ENCODE results near the gene IFT20. TPM values are rescaled to one million over a fixed set of nuclear protein-coding genes. Genes with fewer than 3 reads are reported as not detected.

The IFT20 gene
- total and polyA plus RNA-seq, 2 of the 13 experiments (the other 11 are each of a cell fraction or from before 2014, with no cell fraction given) = 28.0 to 37.8 TPM

DNA sequence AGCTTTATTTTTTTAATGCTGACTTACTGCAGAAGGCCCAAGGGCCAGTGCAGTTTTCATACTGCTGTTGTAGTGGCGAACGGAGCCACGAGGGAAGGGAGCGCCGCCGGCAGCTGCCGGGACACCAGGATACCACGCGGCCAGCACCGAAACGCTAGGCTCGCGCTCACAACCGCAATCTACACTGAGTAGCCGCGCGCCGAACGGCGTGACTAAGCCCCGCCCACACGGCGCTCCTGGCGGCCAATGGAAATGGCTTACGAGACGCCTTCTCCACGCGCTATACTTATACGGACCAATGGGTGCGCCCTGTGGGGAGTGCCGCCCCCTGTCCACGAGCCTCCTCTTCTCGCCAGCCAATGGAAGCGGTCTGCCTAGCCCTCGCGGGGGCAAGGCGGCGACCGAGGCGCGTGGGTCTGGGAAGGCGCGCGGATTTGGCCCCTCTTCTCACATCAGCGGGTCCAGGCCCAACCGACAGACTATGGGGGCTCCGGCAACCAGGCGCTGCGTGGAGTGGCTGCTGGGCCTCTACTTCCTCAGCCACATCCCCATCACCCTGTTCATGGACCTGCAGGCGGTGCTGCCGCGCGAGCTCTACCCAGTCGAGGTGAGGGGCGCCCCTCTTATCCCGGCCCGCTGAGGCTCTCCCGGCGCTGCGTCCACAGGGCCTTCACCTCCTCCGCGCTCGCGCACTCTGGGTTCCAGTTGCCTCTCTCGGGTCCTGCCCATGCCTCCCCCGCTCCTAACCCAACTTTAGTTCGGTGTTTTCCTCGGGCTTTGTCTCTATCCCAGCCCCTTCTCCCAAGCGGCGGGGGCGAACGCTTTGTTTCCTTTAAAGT lies 16.3 kb downstream of the IFT20 start, which contains the start of gene TMEM97 (continued):
- TF ChIP-seq, protein P1, sequence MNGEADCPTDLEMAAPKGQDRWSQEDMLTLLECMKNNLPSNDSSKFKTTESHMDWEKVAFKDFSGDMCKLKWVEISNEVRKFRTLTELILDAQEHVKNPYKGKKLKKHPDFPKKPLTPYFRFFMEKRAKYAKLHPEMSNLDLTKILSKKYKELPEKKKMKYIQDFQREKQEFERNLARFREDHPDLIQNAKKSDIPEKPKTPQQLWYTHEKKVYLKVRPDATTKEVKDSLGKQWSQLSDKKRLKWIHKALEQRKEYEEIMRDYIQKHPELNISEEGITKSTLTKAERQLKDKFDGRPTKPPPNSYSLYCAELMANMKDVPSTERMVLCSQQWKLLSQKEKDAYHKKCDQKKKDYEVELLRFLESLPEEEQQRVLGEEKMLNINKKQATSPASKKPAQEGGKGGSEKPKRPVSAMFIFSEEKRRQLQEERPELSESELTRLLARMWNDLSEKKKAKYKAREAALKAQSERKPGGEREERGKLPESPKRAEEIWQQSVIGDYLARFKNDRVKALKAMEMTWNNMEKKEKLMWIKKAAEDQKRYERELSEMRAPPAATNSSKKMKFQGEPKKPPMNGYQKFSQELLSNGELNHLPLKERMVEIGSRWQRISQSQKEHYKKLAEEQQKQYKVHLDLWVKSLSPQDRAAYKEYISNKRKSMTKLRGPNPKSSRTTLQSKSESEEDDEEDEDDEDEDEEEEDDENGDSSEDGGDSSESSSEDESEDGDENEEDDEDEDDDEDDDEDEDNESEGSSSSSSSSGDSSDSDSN (CRISPR knock-in tag; IDR thresholded peaks at IDR 0.05) = peak; percentile 76
- TF ChIP-seq ATF1 (CRISPR knock-in tag; IDR thresholded peaks at IDR 0.05) (peak; percentile 91), TARDBP (CRISPR knock-in tag; IDR thresholded peaks at IDR 0.05) (peak; percentile 77), ZNF3 (CRISPR knock-in tag; IDR thresholded peaks at IDR 0.05) (no peak), POGZ (CRISPR knock-in tag; IDR thresholded peaks at IDR 0.05) (no peak), ZNF674 (CRISPR knock-in tag; IDR thresholded peaks at IDR 0.05; ENCODE audit: low read depth) (no peak), SATB2 (CRISPR knock-in tag; IDR thresholded peaks at IDR 0.05) (no peak; the same call in 1 of the 2 replicates), ZBTB38 (CRISPR knock-in tag; IDR thresholded peaks at IDR 0.05) (no peak), POLR2A (IDR thresholded peaks at IDR 0.05; ENCODE audit: insufficient read depth in 1 of 2, low read depth in 2 of 2, low read length in 2 of 2) (peak; percentile 80 to 88), ZNF614 (CRISPR knock-in tag; IDR thresholded peaks at IDR 0.05; ENCODE audit: borderline replicate concordance) (no peak), ZNF75D (CRISPR knock-in tag; IDR thresholded peaks at IDR 0.05; ENCODE audit: borderline replicate concordance) (no peak; the same call in 1 of the 2 replicates), ZNF569 (CRISPR knock-in tag; IDR thresholded peaks at IDR 0.05; ENCODE audit: borderline replicate concordance) (no peak), NFKB2 (CRISPR knock-in tag; IDR thresholded peaks at IDR 0.05; ENCODE audit: borderline replicate concordance) (peak; percentile 93; the same call in 1 of the 2 replicates), KDM5B (CRISPR knock-in tag; IDR thresholded peaks at IDR 0.05; ENCODE audit: borderline replicate concordance) (peak; percentile 77; the same call in 1 of the 2 replicates), NFATC3 (CRISPR knock-in tag; IDR thresholded peaks at IDR 0.05) (no peak), FOXK2 (IDR thresholded peaks at IDR 0.05) (no peak), ZNF292 (CRISPR knock-in tag; IDR thresholded peaks at IDR 0.05; ENCODE audit: borderline replicate concordance, low read depth) (peak; percentile 74; the same call in 1 of the 2 replicates), RARG (CRISPR knock-in tag; IDR thresholded peaks at IDR 0.05; ENCODE audit: low read depth) (no peak), ZSCAN29 (CRISPR knock-in tag; conservative IDR thresholded peaks at IDR 0.05) (0 out of 2 replicates have a peak, but pooled peaks have one; percentile 60)
- TF ChIP-seq, protein P2, sequence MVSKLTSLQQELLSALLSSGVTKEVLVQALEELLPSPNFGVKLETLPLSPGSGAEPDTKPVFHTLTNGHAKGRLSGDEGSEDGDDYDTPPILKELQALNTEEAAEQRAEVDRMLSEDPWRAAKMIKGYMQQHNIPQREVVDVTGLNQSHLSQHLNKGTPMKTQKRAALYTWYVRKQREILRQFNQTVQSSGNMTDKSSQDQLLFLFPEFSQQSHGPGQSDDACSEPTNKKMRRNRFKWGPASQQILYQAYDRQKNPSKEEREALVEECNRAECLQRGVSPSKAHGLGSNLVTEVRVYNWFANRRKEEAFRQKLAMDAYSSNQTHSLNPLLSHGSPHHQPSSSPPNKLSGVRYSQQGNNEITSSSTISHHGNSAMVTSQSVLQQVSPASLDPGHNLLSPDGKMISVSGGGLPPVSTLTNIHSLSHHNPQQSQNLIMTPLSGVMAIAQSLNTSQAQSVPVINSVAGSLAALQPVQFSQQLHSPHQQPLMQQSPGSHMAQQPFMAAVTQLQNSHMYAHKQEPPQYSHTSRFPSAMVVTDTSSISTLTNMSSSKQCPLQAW (CRISPR knock-in tag; IDR thresholded peaks at IDR 0.05) = 0 out of 2 replicates have a peak, but pooled peaks have one; percentile 1
- TF ChIP-seq, protein P3, sequence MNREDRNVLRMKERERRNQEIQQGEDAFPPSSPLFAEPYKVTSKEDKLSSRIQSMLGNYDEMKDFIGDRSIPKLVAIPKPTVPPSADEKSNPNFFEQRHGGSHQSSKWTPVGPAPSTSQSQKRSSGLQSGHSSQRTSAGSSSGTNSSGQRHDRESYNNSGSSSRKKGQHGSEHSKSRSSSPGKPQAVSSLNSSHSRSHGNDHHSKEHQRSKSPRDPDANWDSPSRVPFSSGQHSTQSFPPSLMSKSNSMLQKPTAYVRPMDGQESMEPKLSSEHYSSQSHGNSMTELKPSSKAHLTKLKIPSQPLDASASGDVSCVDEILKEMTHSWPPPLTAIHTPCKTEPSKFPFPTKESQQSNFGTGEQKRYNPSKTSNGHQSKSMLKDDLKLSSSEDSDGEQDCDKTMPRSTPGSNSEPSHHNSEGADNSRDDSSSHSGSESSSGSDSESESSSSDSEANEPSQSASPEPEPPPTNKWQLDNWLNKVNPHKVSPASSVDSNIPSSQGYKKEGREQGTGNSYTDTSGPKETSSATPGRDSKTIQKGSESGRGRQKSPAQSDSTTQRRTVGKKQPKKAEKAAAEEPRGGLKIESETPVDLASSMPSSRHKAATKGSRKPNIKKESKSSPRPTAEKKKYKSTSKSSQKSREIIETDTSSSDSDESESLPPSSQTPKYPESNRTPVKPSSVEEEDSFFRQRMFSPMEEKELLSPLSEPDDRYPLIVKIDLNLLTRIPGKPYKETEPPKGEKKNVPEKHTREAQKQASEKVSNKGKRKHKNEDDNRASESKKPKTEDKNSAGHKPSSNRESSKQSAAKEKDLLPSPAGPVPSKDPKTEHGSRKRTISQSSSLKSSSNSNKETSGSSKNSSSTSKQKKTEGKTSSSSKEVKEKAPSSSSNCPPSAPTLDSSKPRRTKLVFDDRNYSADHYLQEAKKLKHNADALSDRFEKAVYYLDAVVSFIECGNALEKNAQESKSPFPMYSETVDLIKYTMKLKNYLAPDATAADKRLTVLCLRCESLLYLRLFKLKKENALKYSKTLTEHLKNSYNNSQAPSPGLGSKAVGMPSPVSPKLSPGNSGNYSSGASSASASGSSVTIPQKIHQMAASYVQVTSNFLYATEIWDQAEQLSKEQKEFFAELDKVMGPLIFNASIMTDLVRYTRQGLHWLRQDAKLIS (CRISPR knock-in tag; IDR thresholded peaks at IDR 0.05) = no peak

Data from HepG2 (cell line).